WI38 (cell line): ENCODE results near the gene DMAP1.

ENCODE experiments used
- H3K4me3 ChIP-seq: 2 replicates; pipeline ENCODE4 v1.5.1; 2011; ENCODE audit warnings: low read depth, mild to moderate bottlenecking, control low read depth, low read length
- TF ChIP-seq, protein P1 (sequence below): IDR thresholded peaks from 2 replicates; pipeline ENCODE4 v1.5.1; 2012; ENCODE audit warnings: low read depth, mild to moderate bottlenecking, control low read depth, low read length

The DMAP1 gene

DNA sequence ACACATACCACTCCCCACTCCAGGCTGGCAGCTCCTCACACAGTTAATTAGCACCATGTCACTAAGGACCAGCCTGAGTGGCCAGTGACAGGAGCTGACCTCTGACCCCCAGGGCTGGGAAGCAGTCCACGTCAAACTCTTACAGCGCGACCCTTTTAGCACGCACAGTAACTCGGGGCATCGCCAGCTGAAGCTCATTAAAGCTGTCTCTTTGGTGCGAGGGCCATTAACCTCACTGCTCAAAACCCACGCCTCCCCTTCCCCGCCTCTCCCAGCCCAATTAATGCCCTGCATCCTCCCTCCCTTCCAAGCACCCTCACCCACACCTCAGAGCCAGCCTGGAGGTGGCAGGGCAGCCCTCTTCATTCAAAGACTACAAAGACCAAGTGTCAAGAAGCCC, 31.7 kb downstream of the DMAP1 start:
- H3K4me3 ChIP-seq, result no peak overlapping the region
- TF ChIP-seq, protein P1, sequence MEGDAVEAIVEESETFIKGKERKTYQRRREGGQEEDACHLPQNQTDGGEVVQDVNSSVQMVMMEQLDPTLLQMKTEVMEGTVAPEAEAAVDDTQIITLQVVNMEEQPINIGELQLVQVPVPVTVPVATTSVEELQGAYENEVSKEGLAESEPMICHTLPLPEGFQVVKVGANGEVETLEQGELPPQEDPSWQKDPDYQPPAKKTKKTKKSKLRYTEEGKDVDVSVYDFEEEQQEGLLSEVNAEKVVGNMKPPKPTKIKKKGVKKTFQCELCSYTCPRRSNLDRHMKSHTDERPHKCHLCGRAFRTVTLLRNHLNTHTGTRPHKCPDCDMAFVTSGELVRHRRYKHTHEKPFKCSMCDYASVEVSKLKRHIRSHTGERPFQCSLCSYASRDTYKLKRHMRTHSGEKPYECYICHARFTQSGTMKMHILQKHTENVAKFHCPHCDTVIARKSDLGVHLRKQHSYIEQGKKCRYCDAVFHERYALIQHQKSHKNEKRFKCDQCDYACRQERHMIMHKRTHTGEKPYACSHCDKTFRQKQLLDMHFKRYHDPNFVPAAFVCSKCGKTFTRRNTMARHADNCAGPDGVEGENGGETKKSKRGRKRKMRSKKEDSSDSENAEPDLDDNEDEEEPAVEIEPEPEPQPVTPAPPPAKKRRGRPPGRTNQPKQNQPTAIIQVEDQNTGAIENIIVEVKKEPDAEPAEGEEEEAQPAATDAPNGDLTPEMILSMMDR, result no peak

DNA sequence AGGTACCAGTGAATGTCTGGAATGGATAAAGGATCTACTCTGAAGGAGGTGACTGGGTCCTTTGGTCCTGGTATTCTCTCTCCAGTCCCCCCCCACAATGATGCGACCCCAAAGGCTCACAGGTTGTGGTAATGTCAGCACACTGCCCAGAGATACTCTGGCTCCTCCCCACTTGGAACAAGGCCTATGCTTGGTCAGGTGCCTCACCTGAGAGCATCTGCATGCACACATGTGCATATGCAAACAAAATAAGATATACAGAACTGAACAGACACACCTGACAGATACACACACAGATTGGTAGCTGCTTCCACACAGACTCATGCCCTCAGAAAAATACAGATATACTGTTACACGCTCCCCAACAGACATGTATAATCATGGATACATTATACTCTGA, 33.5 kb downstream of the DMAP1 start:
- no peak overlapping the region for H3K4me3 ChIP-seq
- TF ChIP-seq, protein P1, result no peak

DNA sequence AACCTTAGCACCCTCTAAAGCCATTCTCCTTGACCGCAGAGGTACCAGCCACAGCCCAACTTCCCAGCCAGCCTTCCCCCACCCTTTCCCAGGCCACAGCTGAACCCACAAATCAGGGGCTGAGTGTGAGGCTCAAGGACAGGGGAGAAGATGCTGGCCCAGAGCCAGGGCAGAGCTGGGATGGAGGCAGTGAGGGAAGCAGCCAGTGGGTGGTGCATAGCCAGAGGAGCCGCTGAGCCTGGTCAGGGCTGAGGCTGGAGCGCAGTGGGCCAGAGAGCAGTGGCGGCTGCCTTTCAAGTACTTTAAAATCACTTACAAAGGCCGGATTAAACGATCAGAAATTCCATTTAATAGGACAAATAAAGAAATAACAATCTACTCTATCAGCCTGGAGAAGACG, 36.3 kb downstream of the DMAP1 start:
- TF ChIP-seq, protein P1, result no peak

DNA sequence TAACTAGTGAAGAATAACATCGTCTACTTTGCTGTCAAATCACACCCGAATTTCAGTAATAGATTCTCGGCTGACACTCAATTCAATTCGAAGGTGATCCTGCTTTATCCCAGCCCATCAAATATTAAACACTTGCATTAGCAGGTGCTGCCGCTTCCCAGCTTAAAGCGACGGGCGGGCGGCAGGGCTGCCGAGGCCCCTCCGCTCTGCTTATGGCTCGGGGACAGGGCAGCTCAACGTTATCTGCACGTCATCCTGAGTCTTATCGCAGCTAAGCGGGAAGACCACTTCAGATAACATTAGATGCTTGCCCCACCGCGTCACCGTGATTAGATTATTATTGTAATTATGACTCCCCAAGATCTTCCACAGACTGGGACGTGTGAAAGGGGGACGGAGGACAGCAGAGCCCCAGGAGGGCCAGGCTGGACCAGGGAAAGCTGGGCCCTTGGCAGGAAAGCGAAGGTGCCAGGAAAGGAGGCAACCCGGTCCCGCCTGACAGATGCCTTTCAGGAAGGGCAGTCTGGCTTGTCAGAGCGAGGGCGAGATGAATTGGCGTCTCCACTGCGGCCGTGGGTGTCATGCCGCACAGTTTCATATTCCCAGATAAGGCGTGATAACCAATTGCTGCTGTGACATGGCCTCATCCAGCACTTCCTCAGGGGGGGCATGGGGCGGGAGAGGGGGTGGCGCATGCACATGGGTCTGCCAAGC, 37.0 kb downstream of the DMAP1 start:
- H3K4me3 ChIP-seq, result no peak overlapping the region

More for the DNA sequence above, 36.3 kb downstream of the DMAP1 start:
- no peak overlapping the region for H3K4me3 ChIP-seq

DNA sequence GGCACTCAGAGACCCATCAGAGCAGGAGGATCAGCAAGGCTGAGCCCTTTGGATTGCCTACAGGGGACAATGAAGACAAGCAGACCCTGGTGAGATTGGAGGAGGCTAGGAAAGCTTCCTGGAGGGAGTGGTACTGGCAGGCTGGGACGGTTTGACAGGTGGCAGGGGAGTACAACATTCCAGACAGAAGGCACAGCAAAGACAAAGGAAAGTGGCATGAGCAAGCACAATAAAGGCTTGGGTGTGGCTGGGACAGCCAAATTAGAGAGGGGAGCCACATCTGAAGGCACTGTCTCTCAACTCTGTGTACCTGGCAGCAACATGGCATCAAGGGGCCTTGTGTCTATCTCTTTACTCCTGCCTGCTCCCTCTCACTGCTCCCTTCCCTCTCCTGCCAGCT, 38.2 kb downstream of the DMAP1 start:
- no peak overlapping the region for H3K4me3 ChIP-seq
- TF ChIP-seq, protein P1, result no peak

More for the DNA sequence above, 37.0 kb downstream of the DMAP1 start:
- TF ChIP-seq, protein P1, result no peak

DNA sequence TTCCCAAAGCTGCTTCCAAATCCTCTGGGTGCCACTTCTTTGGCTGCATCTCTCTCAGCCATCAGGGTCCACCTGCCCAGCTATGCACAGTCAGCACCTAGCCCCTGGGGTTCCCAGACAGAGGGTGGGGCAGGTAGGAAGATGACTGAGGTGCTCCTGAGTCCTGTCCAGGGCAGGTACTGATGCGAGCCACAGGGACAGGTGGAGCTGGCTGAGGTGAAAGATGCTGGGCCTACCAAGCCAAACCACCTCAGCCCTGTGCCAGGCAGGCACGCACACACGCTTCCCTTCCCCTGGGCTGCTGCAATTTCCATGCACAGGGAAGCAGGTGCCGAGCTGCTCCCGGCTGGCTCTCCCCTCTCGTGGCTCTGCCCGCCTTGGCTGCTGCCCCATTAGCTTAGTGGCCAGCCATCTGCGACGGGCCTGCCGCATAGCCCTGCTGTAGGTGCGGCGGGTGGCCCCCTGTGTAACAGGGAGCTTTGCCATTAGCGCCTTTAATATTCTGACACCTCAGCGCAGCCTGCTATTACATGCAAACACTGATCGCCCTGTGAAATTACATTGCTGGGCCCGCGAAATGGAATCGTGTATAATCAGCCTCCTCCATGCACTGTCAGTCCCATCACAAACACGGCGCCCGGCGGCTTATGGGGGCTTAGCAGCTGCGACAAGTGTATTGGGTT, 38.9 kb downstream of the DMAP1 start:
- no peak overlapping the region for H3K4me3 ChIP-seq
- TF ChIP-seq, protein P1, result no peak

DNA sequence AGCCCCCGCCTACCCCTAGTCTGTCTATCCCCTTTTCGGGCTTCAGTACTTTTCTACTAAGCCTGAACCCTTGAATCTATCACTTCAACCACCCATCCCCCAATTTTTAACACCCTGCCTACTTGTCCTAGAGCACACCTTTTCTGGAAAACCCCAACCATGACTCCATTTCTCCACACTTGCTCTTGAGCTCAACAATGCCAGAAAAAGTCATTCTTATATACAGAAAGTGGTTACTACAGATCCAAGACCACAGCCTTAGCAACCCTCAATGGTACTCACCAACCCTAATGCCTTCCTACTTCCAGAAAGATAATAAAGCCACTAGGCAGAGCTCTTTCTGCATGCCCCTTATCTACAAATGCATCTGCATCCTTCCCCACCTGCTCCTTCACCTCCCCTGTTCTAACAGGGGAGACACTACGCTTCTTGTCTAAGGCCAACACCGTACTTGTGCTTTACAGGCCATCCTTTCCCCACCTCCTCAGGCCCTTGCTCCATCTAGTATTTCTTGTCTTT, 41.2 kb downstream of the DMAP1 start:
- TF ChIP-seq, protein P1, result no peak
- H3K4me3 ChIP-seq, result no peak overlapping the region
